ENCODE measurements around the gene NCKAP5L. TPM values are rescaled to one million over a fixed set of nuclear protein-coding genes. Genes with fewer than 3 reads are reported as not detected.
A peak's percentile ranks its signal among the peaks of the same experiment; 100 is the strongest.

Gene NCKAP5L
- total RNA-seq, 1 donor from 2014 or later, result 9.1 TPM

DNA sequence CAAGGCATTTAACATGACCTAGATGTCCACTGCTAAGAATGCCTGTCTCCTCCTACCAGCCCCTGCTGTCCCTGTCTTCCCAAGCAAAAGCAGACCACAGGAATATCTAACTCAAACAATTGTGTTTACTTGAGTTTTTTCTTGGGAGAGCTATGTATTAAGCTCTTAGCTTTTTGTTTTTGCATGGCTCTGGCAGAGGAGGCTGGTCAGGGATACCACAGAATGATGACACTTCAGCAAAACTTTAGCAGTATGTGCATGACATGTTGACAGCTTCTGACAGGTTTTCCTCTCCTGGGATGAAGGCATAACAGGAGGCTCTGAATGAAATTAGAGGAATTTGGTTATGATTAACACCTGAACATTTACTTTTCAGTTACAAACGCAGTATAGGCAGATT lies 79.9 kb downstream of the NCKAP5L start:
- H3K36me3 Mint-ChIP-seq (ENCODE audit: low read depth), result peaks cover 66% of the 10 kb centered on the region
- H3K27ac Mint-ChIP-seq, result peak overlapping the region; percentile 35
- POLR2A ChIA-PET, result interaction anchor here (0.6 to 1.6 kb wide), 2 partner anchors 14 to 62 kb away, joined by 3 to 5 read pairs; no protein-coding TSS in a partner anchor

DNA sequence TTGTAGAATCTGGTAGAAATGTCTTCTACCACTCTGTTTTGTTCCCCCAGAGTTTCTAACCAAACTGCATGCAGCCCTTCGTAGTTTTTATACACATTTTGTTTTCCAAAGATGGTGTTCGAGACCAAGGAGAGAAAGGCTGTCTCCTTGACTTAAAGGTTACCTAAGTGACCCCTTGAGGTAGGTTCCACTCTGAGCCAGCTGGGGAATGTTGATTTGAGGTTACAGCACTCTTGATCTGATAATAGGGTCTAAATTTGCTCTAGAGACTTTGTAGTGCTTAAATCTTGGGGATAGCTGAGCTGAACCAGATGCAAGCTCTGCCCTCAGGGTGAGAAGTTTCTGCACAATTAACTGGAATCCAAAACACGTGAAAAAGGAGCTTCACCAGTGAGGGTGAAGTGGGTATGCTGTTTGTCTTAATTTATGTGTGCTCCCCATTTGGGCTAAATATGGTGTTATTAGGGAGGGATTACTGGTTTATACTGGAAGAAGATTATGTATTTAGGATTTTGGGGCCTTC lies 83.8 kb downstream of the NCKAP5L start:
- peaks cover 48% of the 10 kb centered on the region for H3K36me3 Mint-ChIP-seq (ENCODE audit: low read depth)
- ChIA-PET CTCF (interaction anchor here (0.6 to 1.2 kb wide), 3 partner anchors 19 to 108 kb away, joined by 3 to 6 read pairs (median 4); no protein-coding TSS in a partner anchor), POLR2A (no interaction called here)
- peaks cover 77% of the 10 kb centered on the region for H3K4me1 Mint-ChIP-seq
- no peaks in the 10 kb centered on the region for H3K27me3 Mint-ChIP-seq
- peak overlapping the region; percentile 5 for H3K4me3 Mint-ChIP-seq
- no peaks in the 10 kb centered on the region for H3K9me3 Mint-ChIP-seq
- ATAC-seq (ENCODE audit: low read depth) (no peak), DNase-seq (no peak)
- H3K27ac Mint-ChIP-seq, result peak overlapping the region; percentile 6
- TF ChIP-seq, protein P1, sequence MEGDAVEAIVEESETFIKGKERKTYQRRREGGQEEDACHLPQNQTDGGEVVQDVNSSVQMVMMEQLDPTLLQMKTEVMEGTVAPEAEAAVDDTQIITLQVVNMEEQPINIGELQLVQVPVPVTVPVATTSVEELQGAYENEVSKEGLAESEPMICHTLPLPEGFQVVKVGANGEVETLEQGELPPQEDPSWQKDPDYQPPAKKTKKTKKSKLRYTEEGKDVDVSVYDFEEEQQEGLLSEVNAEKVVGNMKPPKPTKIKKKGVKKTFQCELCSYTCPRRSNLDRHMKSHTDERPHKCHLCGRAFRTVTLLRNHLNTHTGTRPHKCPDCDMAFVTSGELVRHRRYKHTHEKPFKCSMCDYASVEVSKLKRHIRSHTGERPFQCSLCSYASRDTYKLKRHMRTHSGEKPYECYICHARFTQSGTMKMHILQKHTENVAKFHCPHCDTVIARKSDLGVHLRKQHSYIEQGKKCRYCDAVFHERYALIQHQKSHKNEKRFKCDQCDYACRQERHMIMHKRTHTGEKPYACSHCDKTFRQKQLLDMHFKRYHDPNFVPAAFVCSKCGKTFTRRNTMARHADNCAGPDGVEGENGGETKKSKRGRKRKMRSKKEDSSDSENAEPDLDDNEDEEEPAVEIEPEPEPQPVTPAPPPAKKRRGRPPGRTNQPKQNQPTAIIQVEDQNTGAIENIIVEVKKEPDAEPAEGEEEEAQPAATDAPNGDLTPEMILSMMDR (IDR thresholded peaks at IDR 0.05), result no peak
- intact Hi-C loops (cut with micrococcal nuclease), result no loop called here

More for the DNA sequence above, 79.9 kb downstream of the NCKAP5L start:
- DNase-seq (no peak), ATAC-seq (ENCODE audit: low read depth) (no peak)
- no peaks in the 10 kb centered on the region for H3K9me3 Mint-ChIP-seq
- H3K27me3 Mint-ChIP-seq, result no peaks in the 10 kb centered on the region
- H3K4me3 Mint-ChIP-seq, result no peak overlapping the region
- CTCF ChIA-PET, result interaction anchor here (1.0 to 2.0 kb wide), 4 partner anchors 7 to 91 kb away, joined by 3 to 9 read pairs (median 5); partner anchors contain the start of gene TMBIM6
- TF ChIP-seq, protein P1 (IDR thresholded peaks at IDR 0.05), result no peak
- intact Hi-C loops (cut with micrococcal nuclease), result no loop called here
- peaks cover 88% of the 10 kb centered on the region for H3K4me1 Mint-ChIP-seq

DNA sequence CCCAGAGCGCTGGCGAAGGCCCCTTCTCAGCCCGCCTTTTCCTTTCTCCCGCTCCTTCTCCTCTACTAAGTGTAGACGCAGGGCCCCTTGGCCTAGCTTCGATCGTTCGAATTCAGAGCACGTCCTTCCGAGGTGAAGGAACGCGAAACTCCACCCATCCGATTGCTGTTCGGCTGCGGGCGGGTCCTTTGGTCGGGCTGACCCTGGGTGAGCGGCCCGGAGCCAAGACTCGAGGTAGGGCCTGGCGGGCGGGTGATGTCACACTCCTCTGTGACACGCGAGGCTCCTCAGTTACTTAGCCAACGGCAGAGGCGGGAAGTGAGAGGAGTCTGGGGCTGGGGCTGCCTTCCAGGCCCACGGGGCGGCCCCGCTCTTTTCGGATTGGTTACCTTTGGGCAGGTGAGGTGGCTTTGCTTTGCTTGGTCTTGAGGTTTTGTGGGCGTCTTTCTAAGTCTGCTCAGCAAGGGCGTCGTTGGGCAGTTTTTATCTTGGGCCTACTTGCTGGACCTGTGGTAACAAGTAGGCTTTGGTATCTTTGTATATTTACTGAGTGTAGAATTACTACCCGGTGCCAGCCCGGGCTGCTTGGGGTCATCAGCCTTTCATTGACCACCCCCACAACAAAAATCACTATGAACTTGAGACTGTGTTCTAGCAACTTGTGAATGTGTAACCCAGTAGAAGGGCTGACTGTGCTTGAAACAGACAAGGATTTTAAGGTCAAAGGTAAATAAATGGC lies 86.2 kb downstream of the NCKAP5L start:
- Mint-ChIP-seq H3K27me3 (no peaks in the 10 kb centered on the region), H3K4me3 (peak overlapping the region; percentile 95), H3K36me3 (ENCODE audit: low read depth) (peaks cover 38% of the 10 kb centered on the region), H3K27ac (peak overlapping the region; percentile 98), H3K4me1 (peaks cover 57% of the 10 kb centered on the region), H3K9me3 (no peaks in the 10 kb centered on the region)
- TF ChIP-seq, protein P1 (IDR thresholded peaks at IDR 0.05), result no peak
- DNase-seq (peak; percentile 74), ATAC-seq (ENCODE audit: low read depth) (peak; percentile 54)
- POLR2A ChIA-PET, result interaction anchor here (0.6 to 2.2 kb wide), 53 partner anchors 8 to 1607 kb away, joined by 3 to 43 read pairs (median 6); partner anchors contain the start of genes BCDIN3D, CERS5, COX14 and KANSL2
- intact Hi-C loops (cut with micrococcal nuclease), result loop anchor here (1.0 kb wide), 10 partner anchors 11 to 370 kb away; partner anchors contain the start of genes COX14, FMNL3, NCKAP5L and PRPF40B
- CTCF ChIA-PET, result interaction anchor here (0.6 to 2.8 kb wide), 32 partner anchors 7 to 454 kb away, joined by 3 to 48 read pairs (median 4); partner anchors contain the start of genes BCDIN3D and NCKAP5L

Other genes starting within 250 kb of the NCKAP5L start
- 0.93 and 1.5 TPM in 2 replicates for gene FAM186B, start 222.8 kb downstream of the NCKAP5L start, total RNA-seq
- gene PRPF40B, start 204.9 kb downstream of the NCKAP5L start, total RNA-seq, result 16.4 and 23.4 TPM in 2 replicates
- gene FMNL3, start 121.0 kb downstream of the NCKAP5L start, total RNA-seq, result 74.7 and 84.3 TPM in 2 replicates
- 355 and 366 TPM in 2 replicates for gene TMBIM6, start 86.9 kb downstream of the NCKAP5L start, total RNA-seq
- 10.4 and 12.0 TPM in 2 replicates for gene BCDIN3D, start 14.7 kb upstream of the NCKAP5L start, total RNA-seq
- gene FAIM2, start 75.5 kb upstream of the NCKAP5L start, total RNA-seq, result not detected in 2 replicates
- not detected in 2 replicates for gene AQP2, start 122.3 kb upstream of the NCKAP5L start, total RNA-seq
- gene AQP5, start 133.5 kb upstream of the NCKAP5L start, total RNA-seq, result not detected in 2 replicates
- not detected in 2 replicates for gene AQP6, start 144.5 kb upstream of the NCKAP5L start, total RNA-seq
- gene RACGAP1, start 197.1 kb upstream of the NCKAP5L start, total RNA-seq, result 12.2 and 12.6 TPM in 2 replicates
- not detected in 2 replicates for gene ASIC1, start 229.2 kb upstream of the NCKAP5L start, total RNA-seq

Data from activated B cell treated with CpG ODN at 0.5 μM for 24 hours (primary cell).